HG03135 (cell line): ENCODE measurements around the gene FGF19.

ENCODE experiments used
- ATAC-seq: cut with Tn5 transposase; IDR thresholded peaks from one replicate; pipeline ENCODE4 v1.9.1; 2021; ENCODE audit warnings: mild to moderate bottlenecking, moderate library complexity; ENCODE audit not compliant: unreplicated experiment

FGF19 gene

GRCh38 chr11:69656536-69657455 lies 47.0 kb downstream of the FGF19 start:
- ATAC-seq = no peak

- ATAC-seq = no peak
Observed at GRCh38 chr11:69655479-69656428, 48.1 kb downstream of the FGF19 start.

DNA sequence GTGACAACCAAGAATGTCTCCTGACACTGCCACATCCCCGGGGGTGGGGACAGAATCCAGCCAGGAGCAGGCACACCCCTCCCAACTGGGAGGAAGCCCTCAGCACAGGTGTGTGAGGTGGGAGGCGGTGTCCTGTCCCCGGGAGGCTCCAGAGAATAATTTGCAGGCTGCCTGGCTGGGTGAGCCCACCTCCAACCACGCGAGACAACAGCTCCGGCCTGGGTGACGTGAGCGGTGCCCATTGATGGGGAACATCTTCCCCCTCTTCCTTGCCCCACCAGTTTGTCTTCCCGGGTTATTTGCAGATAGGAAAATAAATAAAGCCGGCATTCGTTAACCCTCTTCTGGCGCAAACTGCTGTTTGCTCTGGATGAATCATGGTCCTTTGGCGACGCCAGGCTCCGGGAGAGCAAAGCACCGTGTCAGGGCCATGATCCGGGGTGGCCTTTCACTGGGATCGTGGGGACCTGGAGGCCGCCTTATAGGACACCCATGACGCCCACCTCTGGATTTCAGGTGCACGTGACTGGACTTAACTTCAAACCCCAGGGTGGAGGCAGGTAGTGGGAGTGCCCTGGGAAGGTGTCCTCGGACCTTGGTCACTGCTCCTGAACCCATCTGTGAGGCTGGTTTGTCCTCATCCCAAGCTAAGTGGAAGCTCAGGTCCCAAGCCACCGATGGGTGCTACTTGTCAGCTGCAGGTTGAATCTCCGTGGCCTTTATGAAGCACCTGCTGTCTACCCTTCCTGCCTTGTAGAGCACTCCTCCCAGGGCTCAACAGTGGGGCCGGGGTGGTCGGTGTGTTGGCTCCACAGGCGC lies 49.0 kb downstream of the FGF19 start:
- no peak for ATAC-seq

DNA sequence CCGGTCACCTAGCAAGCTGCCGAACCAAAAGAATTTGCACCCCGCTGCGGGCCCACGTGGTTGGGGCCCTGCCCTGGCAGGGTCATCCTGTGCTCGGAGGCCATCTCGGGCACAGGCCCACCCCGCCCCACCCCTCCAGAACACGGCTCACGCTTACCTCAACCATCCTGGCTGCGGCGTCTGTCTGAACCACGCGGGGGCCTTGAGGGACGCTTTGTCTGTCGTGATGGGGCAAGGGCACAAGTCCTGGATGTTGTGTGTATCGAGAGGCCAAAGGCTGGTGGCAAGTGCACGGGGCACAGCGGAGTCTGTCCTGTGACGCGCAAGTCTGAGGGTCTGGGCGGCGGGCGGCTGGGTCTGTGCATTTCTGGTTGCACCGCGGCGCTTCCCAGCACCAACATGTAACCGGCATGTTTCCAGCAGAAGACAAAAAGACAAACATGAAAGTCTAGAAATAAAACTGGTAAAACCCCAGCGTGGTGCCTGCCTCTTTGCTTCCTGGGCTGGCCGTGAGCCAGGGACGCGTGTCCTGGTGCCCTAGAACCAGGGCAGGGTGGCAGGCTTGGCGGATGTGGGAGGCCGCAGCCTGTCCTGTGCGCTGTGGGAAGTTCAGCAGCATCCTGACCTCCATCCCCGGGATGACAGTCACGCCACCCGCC lies 49.7 kb downstream of the FGF19 start:
- ATAC-seq = no peak

DNA sequence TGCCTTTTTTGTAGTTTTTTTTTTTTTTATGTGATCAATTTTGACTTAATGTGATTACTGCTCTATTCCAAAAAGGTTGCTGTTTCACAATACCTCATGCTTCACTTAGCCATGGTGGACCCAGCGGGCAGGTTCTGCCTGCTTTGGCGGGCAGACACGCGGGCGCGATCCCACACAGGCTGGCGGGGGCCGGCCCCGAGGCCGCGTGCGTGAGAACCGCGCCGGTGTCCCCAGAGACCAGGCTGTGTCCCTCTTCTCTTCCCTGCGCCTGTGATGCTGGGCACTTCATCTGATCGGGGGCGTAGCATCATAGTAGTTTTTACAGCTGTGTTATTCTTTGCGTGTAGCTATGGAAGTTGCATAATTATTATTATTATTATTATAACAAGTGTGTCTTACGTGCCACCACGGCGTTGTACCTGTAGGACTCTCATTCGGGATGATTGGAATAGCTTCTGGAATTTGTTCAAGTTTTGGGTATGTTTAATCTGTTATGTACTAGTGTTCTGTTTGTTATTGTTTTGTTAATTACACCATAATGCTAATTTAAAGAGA lies 50.3 kb downstream of the FGF19 start:
- ATAC-seq = no peak

GRCh38 chr11:69652999-69653398 lies 50.8 kb downstream of the FGF19 start:
- no peak for ATAC-seq

DNA sequence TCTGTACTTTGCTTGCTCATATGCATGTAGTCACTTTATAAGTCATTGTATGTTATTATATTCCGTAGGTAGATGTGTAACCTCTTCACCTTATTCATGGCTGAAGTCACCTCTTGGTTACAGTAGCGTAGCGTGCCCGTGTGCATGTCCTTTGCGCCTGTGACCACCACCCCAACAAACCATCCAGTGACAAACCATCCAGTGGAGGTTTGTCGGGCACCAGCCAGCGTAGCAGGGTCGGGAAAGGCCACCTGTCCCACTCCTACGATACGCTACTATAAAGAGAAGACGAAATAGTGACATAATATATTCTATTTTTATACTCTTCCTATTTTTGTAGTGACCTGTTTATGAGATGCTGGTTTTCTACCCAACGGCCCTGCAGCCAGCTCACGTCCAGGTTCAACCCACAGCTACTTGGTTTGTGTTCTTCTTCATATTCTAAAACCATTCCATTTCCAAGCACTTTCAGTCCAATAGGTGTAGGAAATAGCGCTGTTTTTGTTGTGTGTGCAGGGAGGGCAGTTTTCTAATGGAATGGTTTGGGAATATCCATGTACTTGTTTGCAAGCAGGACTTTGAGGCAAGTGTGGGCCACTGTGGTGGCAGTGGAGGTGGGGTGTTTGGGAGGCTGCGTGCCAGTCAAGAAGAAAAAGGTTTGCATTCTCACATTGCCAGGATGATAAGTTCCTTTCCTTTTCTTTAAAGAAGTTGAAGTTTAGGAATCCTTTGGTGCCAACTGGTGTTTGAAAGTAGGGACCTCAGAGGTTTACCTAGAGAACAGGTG lies 51.8 kb downstream of the FGF19 start:
- ATAC-seq = no peak

- no peak for ATAC-seq
Observed at GRCh38 chr11:69650832-69651344, 52.9 kb downstream of the FGF19 start.

DNA sequence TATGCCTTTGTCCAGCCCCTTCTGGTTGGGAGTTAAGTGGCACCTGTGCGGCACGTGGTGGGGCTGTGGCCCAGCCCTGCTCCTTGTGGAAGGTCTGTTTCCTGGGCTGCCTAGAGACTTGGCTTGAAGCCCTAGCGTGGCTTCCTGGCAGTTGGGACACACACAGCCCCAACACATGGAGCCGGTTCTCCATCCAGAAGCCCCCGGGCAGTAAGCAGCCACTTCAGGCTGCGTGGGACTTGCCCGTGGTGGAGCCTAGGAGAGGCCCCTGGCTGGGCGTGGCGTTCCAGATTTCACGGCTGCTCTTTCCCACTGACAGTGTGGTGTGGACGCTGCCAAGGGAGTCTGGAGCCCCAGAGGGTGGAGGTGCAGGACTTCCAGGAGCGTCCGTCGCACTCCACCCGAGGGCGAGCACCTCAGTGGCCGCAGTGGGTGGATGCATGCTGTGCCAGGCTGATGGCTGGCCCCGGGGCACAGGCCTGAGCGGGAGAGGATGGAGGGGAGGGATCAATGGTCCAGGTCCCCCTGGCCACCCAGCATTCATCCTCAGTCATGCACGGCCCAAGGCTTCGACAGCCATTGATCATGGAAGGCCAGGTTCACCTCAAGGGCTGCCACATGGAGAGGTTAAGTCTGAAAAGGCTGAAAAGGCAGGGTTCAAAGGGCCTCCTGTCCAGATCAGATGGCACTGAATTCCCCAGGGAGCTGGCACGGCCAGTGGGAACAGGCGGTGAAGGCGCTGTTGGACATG lies 53.6 kb downstream of the FGF19 start:
- ATAC-seq = no peak

DNA sequence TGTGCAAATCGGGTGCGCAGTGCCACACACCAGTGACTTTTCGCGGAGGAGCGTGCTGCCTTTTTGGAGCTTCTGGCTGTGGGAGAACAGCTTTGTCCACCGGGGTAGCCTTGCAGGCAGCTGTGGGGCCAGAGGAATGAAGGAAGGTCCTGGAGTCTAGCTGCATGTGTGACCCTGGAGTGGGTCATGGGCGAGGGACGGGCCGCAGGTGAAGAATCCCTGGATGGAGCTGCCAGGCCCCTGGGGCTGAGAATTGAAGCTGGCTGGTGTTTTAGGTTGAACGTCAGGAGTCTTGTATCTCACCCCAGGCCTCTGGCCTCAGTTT lies 54.3 kb downstream of the FGF19 start:
- ATAC-seq = no peak

- no peak for ATAC-seq
Observed at GRCh38 chr11:69648679-69649575, 54.9 kb downstream of the FGF19 start.
